ENCODE data around the gene CCSER1.
"Not testable (repeated sequence)": the region's sequence is repeated elsewhere in the genome, so short reads cannot be mapped to it uniquely, and the experiment has no call there.

Gene CCSER1

GRCh38 chr4:91590260-91590659 lies 1463.1 kb downstream of the CCSER1 start:
- H3K27me3 ChIP-seq (ENCODE audit: control insufficient read depth, insufficient read depth, low read length) = no peaks in the 10 kb centered on the region
- H3K36me3 ChIP-seq (ENCODE audit: control insufficient read depth, insufficient read depth, low read length) = no peaks in the 10 kb centered on the region
- no peak overlapping the region for H3K9ac ChIP-seq (ENCODE audit: low read depth, low read length)
- H3K4me1 ChIP-seq (ENCODE audit: control insufficient read depth, insufficient read depth, low read length) = peaks cover 11% of the 10 kb centered on the region; the same call in 1 of the 2 replicates
- no peaks in the 10 kb centered on the region for H3K9me3 ChIP-seq (ENCODE audit: control insufficient read depth, insufficient read depth, low read length)
- H3K4me3 ChIP-seq (ENCODE audit: low read depth, low read length) = no peak overlapping the region
- no peak overlapping the region for H3K27ac ChIP-seq (ENCODE audit: low read depth, low read length)

GRCh38 chr4:91592125-91592524 lies 1464.9 kb downstream of the CCSER1 start:
- no peaks in the 10 kb centered on the region for H3K27me3 ChIP-seq (ENCODE audit: control insufficient read depth, insufficient read depth, low read length)
- H3K4me1 ChIP-seq (ENCODE audit: control insufficient read depth, insufficient read depth, low read length) = peaks cover 21% of the 10 kb centered on the region
- H3K27ac ChIP-seq (ENCODE audit: low read depth, low read length) = no peak overlapping the region
- H3K36me3 ChIP-seq (ENCODE audit: control insufficient read depth, insufficient read depth, low read length) = no peaks in the 10 kb centered on the region
- H3K9me3 ChIP-seq (ENCODE audit: control insufficient read depth, insufficient read depth, low read length) = no peaks in the 10 kb centered on the region
- H3K9ac ChIP-seq (ENCODE audit: low read depth, low read length) = no peak overlapping the region
- H3K4me3 ChIP-seq (ENCODE audit: low read depth, low read length) = no peak overlapping the region

- Histone ChIP-seq H3K27me3 (ENCODE audit: control insufficient read depth, insufficient read depth, low read length) (no peaks in the 10 kb centered on the region), H3K27ac (ENCODE audit: low read depth, low read length) (no peak overlapping the region), H3K36me3 (ENCODE audit: control insufficient read depth, insufficient read depth, low read length) (no peaks in the 10 kb centered on the region), H3K9ac (ENCODE audit: low read depth, low read length) (no peak overlapping the region), H3K4me1 (ENCODE audit: control insufficient read depth, insufficient read depth, low read length) (peaks cover 23% of the 10 kb centered on the region), H3K9me3 (ENCODE audit: control insufficient read depth, insufficient read depth, low read length) (no peaks in the 10 kb centered on the region), H3K4me3 (ENCODE audit: low read depth, low read length) (no peak overlapping the region)
Measured at GRCh38 chr4:91596718-91597117, 1469.5 kb downstream of the CCSER1 start.

- Histone ChIP-seq H3K36me3 (ENCODE audit: control insufficient read depth, insufficient read depth, low read length) (no peaks in the 10 kb centered on the region), H3K9ac (ENCODE audit: low read depth, low read length) (no peak overlapping the region), H3K27ac (ENCODE audit: low read depth, low read length) (no peak overlapping the region), H3K4me3 (ENCODE audit: low read depth, low read length) (no peak overlapping the region), H3K4me1 (ENCODE audit: control insufficient read depth, insufficient read depth, low read length) (peaks cover 25% of the 10 kb centered on the region), H3K27me3 (ENCODE audit: control insufficient read depth, insufficient read depth, low read length) (no peaks in the 10 kb centered on the region), H3K9me3 (ENCODE audit: control insufficient read depth, insufficient read depth, low read length) (no peaks in the 10 kb centered on the region)
Measured at GRCh38 chr4:91598696-91599095, 1471.5 kb downstream of the CCSER1 start.

- Histone ChIP-seq H3K36me3 (ENCODE audit: control insufficient read depth, insufficient read depth, low read length) (no peaks in the 10 kb centered on the region), H3K4me3 (ENCODE audit: low read depth, low read length) (no peak overlapping the region), H3K27me3 (ENCODE audit: control insufficient read depth, insufficient read depth, low read length) (no peaks in the 10 kb centered on the region), H3K9ac (ENCODE audit: low read depth, low read length) (no peak overlapping the region), H3K9me3 (ENCODE audit: control insufficient read depth, insufficient read depth, low read length) (no peaks in the 10 kb centered on the region), H3K4me1 (ENCODE audit: control insufficient read depth, insufficient read depth, low read length) (peaks cover 25% of the 10 kb centered on the region), H3K27ac (ENCODE audit: low read depth, low read length) (no peak overlapping the region)
Measured at GRCh38 chr4:91600301-91600700, 1473.1 kb downstream of the CCSER1 start.

GRCh38 chr4:91601401-91601800 lies 1474.2 kb downstream of the CCSER1 start:
- Histone ChIP-seq H3K27me3 (ENCODE audit: control insufficient read depth, insufficient read depth, low read length) (no peaks in the 10 kb centered on the region), H3K4me3 (ENCODE audit: low read depth, low read length) (no peak overlapping the region), H3K27ac (ENCODE audit: low read depth, low read length) (no peak overlapping the region), H3K4me1 (ENCODE audit: control insufficient read depth, insufficient read depth, low read length) (peaks cover 22% of the 10 kb centered on the region), H3K36me3 (ENCODE audit: control insufficient read depth, insufficient read depth, low read length) (no peaks in the 10 kb centered on the region), H3K9ac (ENCODE audit: low read depth, low read length) (no peak overlapping the region), H3K9me3 (ENCODE audit: control insufficient read depth, insufficient read depth, low read length) (no peaks in the 10 kb centered on the region)

- Histone ChIP-seq H3K36me3 (ENCODE audit: control insufficient read depth, insufficient read depth, low read length) (no peaks in the 10 kb centered on the region), H3K9me3 (ENCODE audit: control insufficient read depth, insufficient read depth, low read length) (no peaks in the 10 kb centered on the region), H3K4me3 (ENCODE audit: low read depth, low read length) (no peak overlapping the region), H3K27me3 (ENCODE audit: control insufficient read depth, insufficient read depth, low read length) (no peaks in the 10 kb centered on the region), H3K9ac (ENCODE audit: low read depth, low read length) (no peak overlapping the region), H3K27ac (ENCODE audit: low read depth, low read length) (no peak overlapping the region), H3K4me1 (ENCODE audit: control insufficient read depth, insufficient read depth, low read length) (peaks cover 10% of the 10 kb centered on the region; the same call in 1 of the 2 replicates)
Measured at GRCh38 chr4:91611782-91612181, 1484.6 kb downstream of the CCSER1 start.

GRCh38 chr4:91620952-91621351 lies 1493.8 kb downstream of the CCSER1 start:
- Histone ChIP-seq H3K27ac (ENCODE audit: low read depth, low read length) (no peak overlapping the region), H3K9me3 (ENCODE audit: control insufficient read depth, insufficient read depth, low read length) (no peaks in the 10 kb centered on the region), H3K9ac (ENCODE audit: low read depth, low read length) (no peak overlapping the region), H3K4me1 (ENCODE audit: control insufficient read depth, insufficient read depth, low read length) (peaks cover 11% of the 10 kb centered on the region; the same call in 1 of the 2 replicates), H3K27me3 (ENCODE audit: control insufficient read depth, insufficient read depth, low read length) (no peaks in the 10 kb centered on the region; the same call in 1 of the 2 replicates), H3K36me3 (ENCODE audit: control insufficient read depth, insufficient read depth, low read length) (no peaks in the 10 kb centered on the region), H3K4me3 (ENCODE audit: low read depth, low read length) (no peak overlapping the region)

- no peak overlapping the region for H3K4me3 ChIP-seq (ENCODE audit: low read depth, low read length)
- H3K4me1 ChIP-seq (ENCODE audit: control insufficient read depth, insufficient read depth, low read length) = peaks cover 11% of the 10 kb centered on the region; the same call in 1 of the 2 replicates
- no peaks in the 10 kb centered on the region; the same call in 1 of the 2 replicates for H3K36me3 ChIP-seq (ENCODE audit: control insufficient read depth, insufficient read depth, low read length)
- H3K9me3 ChIP-seq (ENCODE audit: control insufficient read depth, insufficient read depth, low read length) = no peaks in the 10 kb centered on the region
- no peak overlapping the region for H3K9ac ChIP-seq (ENCODE audit: low read depth, low read length)
- no peaks in the 10 kb centered on the region; the same call in 1 of the 2 replicates for H3K27me3 ChIP-seq (ENCODE audit: control insufficient read depth, insufficient read depth, low read length)
- no peak overlapping the region for H3K27ac ChIP-seq (ENCODE audit: low read depth, low read length)
Measured at GRCh38 chr4:91621446-91621845, 1494.3 kb downstream of the CCSER1 start.

GRCh38 chr4:91622925-91623602 lies 1495.9 kb downstream of the CCSER1 start:
- Histone ChIP-seq H3K9ac (ENCODE audit: low read depth, low read length) (no peak overlapping the region), H3K27me3 (ENCODE audit: control insufficient read depth, insufficient read depth, low read length) (no peaks in the 10 kb centered on the region; the same call in 1 of the 2 replicates), H3K9me3 (ENCODE audit: control insufficient read depth, insufficient read depth, low read length) (no peaks in the 10 kb centered on the region), H3K27ac (ENCODE audit: low read depth, low read length) (no peak overlapping the region), H3K4me1 (ENCODE audit: control insufficient read depth, insufficient read depth, low read length) (peaks cover 11% of the 10 kb centered on the region; the same call in 1 of the 2 replicates), H3K4me3 (ENCODE audit: low read depth, low read length) (peak overlapping the region; percentile 8; the same call in 1 of the 2 replicates), H3K36me3 (ENCODE audit: control insufficient read depth, insufficient read depth, low read length) (no peaks in the 10 kb centered on the region; the same call in 1 of the 2 replicates)

GRCh38 chr4:91623603-91623967 lies 1496.4 kb downstream of the CCSER1 start:
- H3K27ac ChIP-seq (ENCODE audit: low read depth, low read length); H3K36me3 ChIP-seq (ENCODE audit: control insufficient read depth, insufficient read depth, low read length); H3K9ac ChIP-seq (ENCODE audit: low read depth, low read length); H3K27me3 ChIP-seq (ENCODE audit: control insufficient read depth, insufficient read depth, low read length); H3K9me3 ChIP-seq (ENCODE audit: control insufficient read depth, insufficient read depth, low read length): not testable (repeated sequence)
- Histone ChIP-seq H3K4me3 (ENCODE audit: low read depth, low read length) (peak overlapping the region; percentile 56; the same call in 1 of the 2 replicates), H3K4me1 (ENCODE audit: control insufficient read depth, insufficient read depth, low read length) (peaks cover 11% of the 10 kb centered on the region; the same call in 1 of the 2 replicates)

Data from HUES48 (cell line).